ENCODE data around the gene CDK18.

CDK18 gene

DNA sequence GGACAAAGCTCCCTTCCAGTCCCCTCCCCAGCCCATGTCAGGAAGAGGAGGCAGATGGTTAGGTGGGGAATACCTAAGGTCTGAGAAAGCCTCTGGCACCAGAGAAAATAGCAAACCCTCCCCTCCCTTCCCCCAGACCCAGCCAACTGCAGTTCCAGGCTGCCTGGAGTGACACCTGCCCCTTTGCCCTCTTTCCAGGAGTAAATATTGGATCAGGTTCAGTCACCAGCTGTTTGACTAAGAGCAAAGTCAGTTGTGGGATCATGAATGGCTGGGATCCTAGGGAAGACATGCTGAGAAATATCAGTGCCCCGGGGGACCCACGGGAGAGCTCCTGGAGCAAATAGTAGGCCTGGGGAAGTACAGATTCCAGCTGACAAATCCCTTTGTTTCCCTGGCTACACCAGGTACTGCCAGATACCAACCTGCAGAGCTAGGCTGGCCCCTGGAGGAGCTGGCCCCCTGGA lies 12.2 kb upstream of the CDK18 start:
- Histone ChIP-seq H3K27ac (no peak overlapping the region), H3K36me3 (no peaks in the 10 kb centered on the region), H3K27me3 (peaks cover 72% of the 10 kb centered on the region), H3K4me1 (ENCODE audit: control insufficient read depth in 1 of 2, insufficient read depth in 1 of 2, low read depth in 1 of 2, low read length in 1 of 2) (no peaks in the 10 kb centered on the region), H3K9me3 (no peaks in the 10 kb centered on the region), H3K4me3 (ENCODE audit: low read depth in 1 of 2, low read length in 1 of 2) (no peak overlapping the region)
- TF ChIP-seq, protein P1, sequence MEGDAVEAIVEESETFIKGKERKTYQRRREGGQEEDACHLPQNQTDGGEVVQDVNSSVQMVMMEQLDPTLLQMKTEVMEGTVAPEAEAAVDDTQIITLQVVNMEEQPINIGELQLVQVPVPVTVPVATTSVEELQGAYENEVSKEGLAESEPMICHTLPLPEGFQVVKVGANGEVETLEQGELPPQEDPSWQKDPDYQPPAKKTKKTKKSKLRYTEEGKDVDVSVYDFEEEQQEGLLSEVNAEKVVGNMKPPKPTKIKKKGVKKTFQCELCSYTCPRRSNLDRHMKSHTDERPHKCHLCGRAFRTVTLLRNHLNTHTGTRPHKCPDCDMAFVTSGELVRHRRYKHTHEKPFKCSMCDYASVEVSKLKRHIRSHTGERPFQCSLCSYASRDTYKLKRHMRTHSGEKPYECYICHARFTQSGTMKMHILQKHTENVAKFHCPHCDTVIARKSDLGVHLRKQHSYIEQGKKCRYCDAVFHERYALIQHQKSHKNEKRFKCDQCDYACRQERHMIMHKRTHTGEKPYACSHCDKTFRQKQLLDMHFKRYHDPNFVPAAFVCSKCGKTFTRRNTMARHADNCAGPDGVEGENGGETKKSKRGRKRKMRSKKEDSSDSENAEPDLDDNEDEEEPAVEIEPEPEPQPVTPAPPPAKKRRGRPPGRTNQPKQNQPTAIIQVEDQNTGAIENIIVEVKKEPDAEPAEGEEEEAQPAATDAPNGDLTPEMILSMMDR (IDR thresholded peaks at IDR 0.05): no peak

DNA sequence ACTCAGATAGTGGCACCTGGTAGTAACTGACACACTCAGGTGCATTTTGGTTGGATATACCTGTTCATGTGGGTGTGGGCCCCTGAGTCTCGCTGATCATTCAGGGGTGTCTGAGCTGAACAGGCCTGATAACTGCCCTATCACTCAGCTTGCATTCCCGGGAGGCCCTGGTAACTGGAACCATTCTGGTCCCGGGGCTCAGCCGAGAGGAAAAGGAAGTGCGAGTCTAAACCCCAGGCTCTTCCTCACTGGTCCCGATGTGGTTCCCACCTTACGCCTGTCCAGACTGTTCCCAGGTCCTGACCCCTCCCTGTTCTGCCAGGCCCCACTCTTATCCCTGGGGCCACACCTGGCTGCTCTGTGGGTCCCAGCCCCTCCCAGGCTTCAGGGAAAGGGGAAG lies 11.7 kb upstream of the CDK18 start:
- Histone ChIP-seq H3K27ac (no peak overlapping the region), H3K9me3 (no peaks in the 10 kb centered on the region), H3K27me3 (peaks cover 72% of the 10 kb centered on the region), H3K4me1 (ENCODE audit: control insufficient read depth in 1 of 2, insufficient read depth in 1 of 2, low read depth in 1 of 2, low read length in 1 of 2) (no peaks in the 10 kb centered on the region), H3K4me3 (ENCODE audit: low read depth in 1 of 2, low read length in 1 of 2) (no peak overlapping the region), H3K36me3 (no peaks in the 10 kb centered on the region)
- TF ChIP-seq, protein P1 (IDR thresholded peaks at IDR 0.05): no peak

GRCh38 chr1:205493241-205494085 lies 11.0 kb upstream of the CDK18 start:
- Histone ChIP-seq H3K27me3 (peaks cover 66% of the 10 kb centered on the region), H3K36me3 (no peaks in the 10 kb centered on the region), H3K9me3 (no peaks in the 10 kb centered on the region), H3K4me3 (ENCODE audit: low read depth in 1 of 2, low read length in 1 of 2) (no peak overlapping the region), H3K27ac (no peak overlapping the region), H3K4me1 (ENCODE audit: control insufficient read depth in 1 of 2, insufficient read depth in 1 of 2, low read depth in 1 of 2, low read length in 1 of 2) (no peaks in the 10 kb centered on the region)
- TF ChIP-seq, protein P1 (IDR thresholded peaks at IDR 0.05): no peak

- Histone ChIP-seq H3K4me1 (ENCODE audit: control insufficient read depth in 1 of 2, insufficient read depth in 1 of 2, low read depth in 1 of 2, low read length in 1 of 2) (no peaks in the 10 kb centered on the region), H3K36me3 (no peaks in the 10 kb centered on the region), H3K4me3 (ENCODE audit: low read depth in 1 of 2, low read length in 1 of 2) (no peak overlapping the region), H3K9me3 (no peaks in the 10 kb centered on the region), H3K27ac (no peak overlapping the region), H3K27me3 (peaks cover 60% of the 10 kb centered on the region)
- TF ChIP-seq, protein P1 (IDR thresholded peaks at IDR 0.05): no peak
These were observed 10.4 kb upstream of the CDK18 start for GRCh38 chr1:205494115-205494514.

DNA sequence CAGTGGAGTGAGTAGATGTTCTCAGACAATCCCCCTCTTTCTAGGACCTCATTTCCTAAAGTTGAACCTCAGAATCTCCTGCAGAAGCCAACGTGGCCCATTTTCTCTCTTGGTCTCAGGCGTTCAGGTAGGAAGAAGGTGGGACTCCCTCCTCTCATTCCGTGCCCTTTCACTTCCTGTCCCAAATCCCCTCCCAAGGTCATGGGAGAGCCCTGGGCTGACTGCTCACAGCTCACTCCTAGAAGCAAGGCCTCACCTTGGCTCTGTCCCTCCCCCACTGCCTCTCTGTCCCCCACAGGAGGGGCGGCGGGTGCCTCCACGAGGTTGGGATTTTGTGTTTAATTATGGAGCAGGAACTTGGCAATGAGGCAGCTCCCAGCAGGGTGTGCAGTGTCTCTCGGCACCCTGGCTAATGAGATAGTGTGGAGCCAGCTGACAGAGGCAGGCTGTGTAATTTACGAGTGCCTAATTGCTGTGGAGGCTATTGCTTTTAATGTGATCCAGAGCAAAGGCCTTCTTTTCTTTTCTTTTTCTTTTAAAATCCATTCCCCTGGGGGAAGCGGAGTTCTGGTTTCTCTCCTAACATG lies 9.1 kb upstream of the CDK18 start:
- no peaks in the 10 kb centered on the region for H3K4me1 ChIP-seq (ENCODE audit: control insufficient read depth in 1 of 2, insufficient read depth in 1 of 2, low read depth in 1 of 2, low read length in 1 of 2)
- TF ChIP-seq, protein P1 (IDR thresholded peaks at IDR 0.05): no peak
- no peaks in the 10 kb centered on the region for H3K36me3 ChIP-seq
- no peak overlapping the region for H3K4me3 ChIP-seq (ENCODE audit: low read depth in 1 of 2, low read length in 1 of 2)
- peaks cover 47% of the 10 kb centered on the region for H3K27me3 ChIP-seq
- H3K27ac ChIP-seq: no peak overlapping the region
- H3K9me3 ChIP-seq: no peaks in the 10 kb centered on the region

Measured in neutrophil (primary cell).